Right renal pelvis (tissue), 4 donors: ENCODE results near the gene APLP2. TPM values are rescaled to one million over a fixed set of nuclear protein-coding genes. Genes with fewer than 3 reads are reported as not detected.
"Not testable (repeated sequence)": the region's sequence is repeated elsewhere in the genome, so short reads cannot be mapped to it uniquely, and the experiment has no call there.

ENCODE experiments used
- DNase-seq, 4 donors: peaks; one replicate each; pipeline ENCODE4 v3.0.0-alpha.2; 2013; ENCODE audit warnings: low read depth in 4 of 4, low spot score in 3 of 4, missing footprints in 1 of 4
- polyA plus RNA-seq, 4 donors: library from polyadenylated mRNA; unstranded; fragments of 120-200 nt; gene quantifications; one replicate each; pipeline ENCODE4 v1.2.1, GENCODE V29; 2013; ENCODE audit not compliant: insufficient read length in 4 of 4

The APLP2 gene
- polyA plus RNA-seq, 4 donors = 469 to 510 (median 500) TPM

DNA sequence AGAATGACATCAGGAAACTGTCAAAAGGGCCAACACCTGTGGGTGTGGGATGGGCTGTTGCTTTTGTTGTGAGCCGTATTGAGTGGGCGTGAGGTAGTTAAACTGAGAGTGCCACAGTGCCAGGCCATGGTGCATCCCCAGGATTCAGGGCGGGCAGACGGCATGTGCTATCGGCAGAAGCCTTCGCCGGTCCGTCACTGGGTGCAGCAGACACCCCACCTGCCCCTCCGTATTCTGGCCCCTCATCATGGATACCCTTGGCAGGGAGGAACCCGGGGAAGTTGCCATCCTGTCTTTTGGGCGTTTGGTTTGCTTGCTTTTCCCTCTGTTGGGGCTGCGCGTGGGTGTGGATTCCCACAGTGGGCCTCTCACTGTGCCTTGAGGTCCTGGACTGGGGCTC, 117.4 kb downstream of the APLP2 start:
- no peak for DNase-seq

DNA sequence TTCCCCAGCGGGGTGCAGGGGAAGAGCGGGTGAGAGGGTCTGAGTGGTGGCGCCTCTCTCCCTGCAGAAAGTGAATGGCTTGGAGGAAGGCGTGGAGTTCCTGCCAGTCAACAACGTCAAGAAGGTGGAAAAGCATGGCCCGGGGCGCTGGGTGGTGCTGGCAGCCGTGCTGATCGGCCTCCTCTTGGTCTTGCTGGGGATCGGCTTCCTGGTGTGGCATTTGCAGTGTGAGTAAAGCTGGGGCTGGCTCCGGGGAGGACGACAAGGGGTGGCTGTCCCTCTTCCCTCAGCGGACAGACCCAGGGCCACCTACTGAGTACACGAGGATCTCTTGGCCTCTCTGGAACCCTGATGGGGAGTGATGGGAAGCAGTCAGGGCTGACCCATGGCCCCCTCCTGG, 118.4 kb downstream of the APLP2 start:
- no peak for DNase-seq

DNA sequence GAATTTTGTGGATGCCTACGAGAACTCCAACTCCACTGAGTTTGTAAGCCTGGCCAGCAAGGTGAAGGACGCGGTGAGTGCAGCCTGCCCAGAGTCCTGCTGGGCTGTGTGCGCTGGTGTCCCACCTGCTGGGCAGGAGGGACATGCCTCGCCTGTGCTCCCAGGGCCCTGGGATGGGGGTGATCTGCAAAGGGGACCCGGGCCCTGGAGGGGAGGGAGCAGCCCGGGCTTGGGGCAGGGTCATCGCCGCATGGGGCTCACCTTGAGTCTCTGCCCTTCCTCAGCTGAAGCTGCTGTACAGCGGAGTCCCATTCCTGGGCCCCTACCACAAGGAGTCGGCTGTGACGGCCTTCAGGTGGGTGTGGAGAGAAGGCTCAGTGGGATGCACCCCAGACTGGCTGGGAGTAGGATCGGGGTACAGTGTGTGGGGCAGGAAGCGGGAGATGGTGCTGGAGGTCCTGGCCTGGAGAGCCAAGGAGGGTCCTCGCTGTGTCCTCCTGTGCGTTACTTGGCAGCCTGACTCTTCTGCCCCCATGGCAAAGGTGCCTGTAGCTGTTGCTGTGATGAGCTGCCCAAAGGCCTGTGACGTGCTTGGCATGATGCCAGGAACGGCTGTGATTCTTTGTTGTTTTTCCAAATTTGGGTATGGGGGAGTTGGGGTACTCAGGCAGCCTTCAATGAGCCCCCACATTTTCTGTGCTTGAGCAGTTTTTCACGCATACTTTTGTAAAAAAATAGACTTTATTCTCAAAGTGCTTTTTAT, 119.1 kb downstream of the APLP2 start:
- no peak for DNase-seq

DNA sequence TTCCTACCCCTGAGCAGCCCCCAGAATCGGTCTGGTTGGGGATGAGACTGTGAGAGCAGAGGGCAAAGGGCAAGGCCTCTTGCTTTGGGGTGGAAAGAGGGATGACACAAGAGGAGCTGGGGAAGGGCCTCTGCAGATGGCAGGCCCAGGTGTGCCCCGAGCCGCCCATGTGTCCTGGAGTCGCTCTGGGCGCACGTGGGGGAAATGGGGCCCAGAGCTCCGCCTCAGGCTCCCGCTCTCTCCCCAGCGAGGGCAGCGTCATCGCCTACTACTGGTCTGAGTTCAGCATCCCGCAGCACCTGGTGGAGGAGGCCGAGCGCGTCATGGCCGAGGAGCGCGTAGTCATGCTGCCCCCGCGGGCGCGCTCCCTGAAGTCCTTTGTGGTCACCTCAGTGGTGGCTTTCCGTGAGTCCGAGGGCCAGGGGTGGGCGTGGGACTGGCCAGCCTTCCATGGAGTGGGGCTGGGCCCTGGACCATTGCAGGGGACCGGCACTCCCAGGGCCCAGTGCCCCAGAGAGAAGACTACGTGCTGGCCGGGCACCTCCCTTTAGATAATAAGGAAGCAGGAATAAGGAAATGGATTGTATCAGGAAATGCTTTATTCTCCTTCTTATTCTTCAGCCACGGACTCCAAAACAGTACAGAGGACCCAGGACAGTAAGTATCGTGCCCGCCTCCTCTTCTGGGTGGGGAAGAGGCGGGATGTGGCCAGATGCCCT, 120.0 kb downstream of the APLP2 start:
- DNase-seq = no peak

DNA sequence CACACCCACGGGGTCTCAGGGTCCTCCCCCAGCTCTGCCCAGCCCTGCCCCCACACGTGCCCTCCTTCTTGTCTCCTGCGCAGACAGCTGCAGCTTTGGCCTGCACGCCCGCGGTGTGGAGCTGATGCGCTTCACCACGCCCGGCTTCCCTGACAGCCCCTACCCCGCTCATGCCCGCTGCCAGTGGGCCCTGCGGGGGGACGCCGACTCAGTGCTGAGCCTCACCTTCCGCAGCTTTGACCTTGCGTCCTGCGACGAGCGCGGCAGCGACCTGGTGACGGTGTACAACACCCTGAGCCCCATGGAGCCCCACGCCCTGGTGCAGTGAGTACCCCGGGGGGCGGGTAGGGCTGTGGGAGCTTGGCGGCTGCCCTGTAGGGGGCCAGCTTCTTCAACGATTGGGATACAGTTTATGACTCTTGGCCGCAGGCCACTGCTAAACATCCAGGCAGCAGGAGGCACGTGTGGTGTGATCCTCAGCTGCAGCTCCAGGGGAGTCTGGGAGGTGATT, 120.7 kb downstream of the APLP2 start:
- no peak for DNase-seq

DNA sequence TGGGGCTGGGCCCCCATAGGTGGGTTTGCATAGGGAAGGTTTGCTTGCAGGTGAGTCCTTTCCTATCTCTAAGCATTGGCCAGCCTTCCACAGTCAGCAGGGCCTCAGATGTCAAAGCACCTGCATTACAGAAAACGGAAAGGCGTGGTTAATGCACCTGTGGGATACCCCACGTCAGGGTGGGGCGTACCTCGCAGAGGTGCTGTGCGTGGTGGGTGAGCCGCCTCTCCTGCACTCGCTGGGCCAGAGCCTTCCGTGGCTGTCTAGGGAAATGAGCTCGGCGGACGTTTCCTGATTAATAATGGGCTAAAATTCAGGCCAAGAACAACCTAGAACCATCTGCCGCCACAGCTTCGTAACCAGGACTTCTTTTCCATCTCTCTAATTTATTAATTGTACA, 122.2 kb downstream of the APLP2 start:
- no peak for DNase-seq

DNA sequence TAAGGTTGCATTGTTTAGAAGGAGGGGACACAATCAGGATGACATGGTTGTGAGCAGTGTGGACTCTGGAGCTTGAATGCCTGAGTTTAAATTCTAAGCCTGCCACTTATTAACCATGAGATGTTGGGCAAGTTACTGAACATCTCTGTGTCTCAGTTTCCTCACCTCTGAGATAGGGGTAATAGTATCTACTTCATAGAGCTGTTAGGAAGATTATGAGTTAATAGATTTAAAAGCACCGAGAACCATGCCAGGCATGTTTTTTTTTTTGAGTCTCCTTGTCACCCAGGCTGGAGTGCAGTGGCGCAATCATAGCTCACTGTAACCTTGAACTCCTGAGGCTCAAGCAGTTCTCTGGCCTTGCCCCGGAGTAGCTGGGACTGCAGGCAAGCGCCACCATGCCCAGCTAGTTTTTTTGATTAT, 123.2 kb downstream of the APLP2 start:
- no peak for DNase-seq

DNA sequence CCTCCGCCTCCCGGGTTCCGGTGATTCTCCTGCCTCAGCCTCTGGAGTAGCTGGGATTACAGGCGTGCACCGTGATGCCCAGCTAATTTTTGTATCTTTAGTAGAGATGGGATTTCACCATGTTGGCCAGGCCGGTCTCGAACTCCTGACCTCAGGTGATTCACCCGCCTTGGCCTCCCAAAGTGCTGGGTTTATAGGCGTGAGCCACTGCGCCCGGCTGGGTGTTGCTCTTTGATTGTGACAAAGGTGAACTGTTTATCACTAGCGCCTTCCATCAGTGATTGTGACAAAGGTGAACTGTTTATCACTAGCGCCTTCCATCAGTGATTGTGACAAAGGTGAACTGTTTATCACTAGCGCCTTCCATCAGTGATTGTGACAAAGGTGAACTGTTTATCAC, 123.9 kb downstream of the APLP2 start:
- DNase-seq = not testable (repeated sequence)

Other genes with a start within 250 kb of the APLP2 start
- gene NFRKB, start 174.3 kb upstream of the APLP2 start, polyA plus RNA-seq = 10 to 100 TPM; 35.7 to 50.7 (median 42.0) TPM
- gene PRDM10, start 67.1 kb upstream of the APLP2 start, polyA plus RNA-seq = 10 to 100 TPM in 3 of 4 donors, 1 to 10 TPM in 1; 8.3 to 10.8 (median 10.3) TPM
- 10 to 100 TPM; 28.4 to 39.5 (median 31.6) TPM for gene ST14, start 89.9 kb downstream of the APLP2 start, polyA plus RNA-seq
- gene ZBTB44, start 245.0 kb downstream of the APLP2 start, polyA plus RNA-seq = 10 to 100 TPM; 48.2 to 66.0 (median 57.8) TPM